Ammon's horn (tissue), 1 donor: ENCODE results near the gene IMMP2L.

Source experiments
- DNase-seq: peaks from one replicate; pipeline ENCODE4 v3.0.0-alpha.2; 2016; ENCODE audit warnings: low spot score

IMMP2L gene

GRCh38 chr7:111098926-111099250 is 463.4 kb downstream of the IMMP2L start:
- DNase-seq = no peak

DNA sequence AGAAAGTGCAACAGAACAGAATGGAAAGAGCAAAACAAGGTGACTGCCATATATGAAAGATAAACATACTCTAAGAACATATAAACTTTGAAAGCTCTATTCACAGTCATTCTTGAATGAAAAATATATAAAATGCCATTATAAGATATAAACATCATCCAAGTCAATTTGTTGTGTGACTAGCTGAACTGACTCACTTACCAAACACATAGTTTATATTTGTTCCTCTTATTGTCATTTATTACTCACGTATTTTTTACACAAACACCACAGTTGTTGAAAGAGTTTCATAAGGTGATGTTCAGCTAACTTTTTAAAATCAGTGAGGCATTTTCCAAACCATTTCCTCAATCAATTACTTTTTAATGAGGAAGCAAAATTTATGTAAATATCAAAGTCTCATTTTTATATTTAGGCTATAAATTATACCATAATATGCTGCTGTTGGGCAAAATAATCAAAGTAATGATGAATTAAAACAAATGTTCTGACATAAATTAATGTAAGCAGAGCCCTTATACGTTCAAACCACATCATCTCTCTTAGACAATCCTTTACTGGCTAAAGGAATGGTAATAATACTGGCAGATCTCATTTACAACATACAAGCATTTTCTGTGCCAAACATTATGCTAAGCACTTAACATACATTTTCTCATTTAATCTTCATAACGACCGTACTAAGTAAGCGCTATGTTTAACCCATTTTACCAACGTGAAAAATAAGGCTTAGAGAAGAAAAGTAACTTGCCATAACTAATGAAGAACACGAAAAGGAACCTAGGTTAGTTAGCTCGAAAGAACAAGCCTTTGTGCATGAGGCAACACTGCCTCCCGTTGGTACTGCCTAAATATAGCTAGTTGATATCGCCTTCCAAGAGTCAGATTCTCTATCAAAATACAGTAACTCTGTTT is 464.0 kb downstream of the IMMP2L start:
- DNase-seq = peak; percentile 80

GRCh38 chr7:111096997-111097396 is 465.3 kb downstream of the IMMP2L start:
- no peak for DNase-seq

- DNase-seq = no peak
Measured at GRCh38 chr7:111094419-111094818, 467.9 kb downstream of the IMMP2L start.

GRCh38 chr7:111093496-111093895 is 468.8 kb downstream of the IMMP2L start:
- DNase-seq = no peak

DNA sequence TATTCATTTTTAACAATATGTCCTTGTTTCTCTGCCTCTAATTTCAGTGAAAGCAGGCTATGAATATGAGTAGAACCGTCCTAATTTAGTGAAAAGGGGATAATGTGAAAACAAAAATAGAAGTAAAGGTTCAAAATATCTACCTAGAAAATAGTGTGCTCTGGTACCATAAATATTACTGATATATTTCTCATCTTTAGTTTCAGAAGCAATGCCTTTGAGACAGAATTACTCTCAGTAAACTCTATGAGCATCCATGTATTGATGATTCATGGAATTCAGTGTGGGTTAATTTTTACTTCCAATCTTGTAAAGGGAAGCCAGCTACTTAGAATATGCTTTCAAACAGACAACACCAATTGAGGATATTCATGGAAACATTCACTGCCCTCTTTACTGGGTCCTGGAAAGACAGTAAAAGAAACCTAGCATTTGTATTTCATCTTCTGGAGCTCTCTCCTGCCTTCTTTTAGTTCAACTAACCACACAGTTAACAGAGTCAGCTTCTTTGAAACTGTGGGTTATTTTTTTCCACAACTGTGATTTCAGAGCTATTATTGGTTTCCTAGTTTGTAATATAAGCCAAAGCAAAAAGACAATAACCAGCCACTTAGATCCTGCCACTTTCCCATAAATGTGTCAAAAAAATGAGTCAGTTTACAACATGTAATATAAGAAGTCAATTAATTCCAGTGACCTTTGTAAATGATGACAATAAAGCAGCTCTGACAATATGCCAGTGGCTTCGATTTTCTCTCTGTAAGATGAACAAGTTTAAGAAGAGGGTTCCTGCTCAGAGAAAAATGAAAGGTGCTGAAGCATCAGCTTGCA is 469.7 kb downstream of the IMMP2L start:
- no peak for DNase-seq

GRCh38 chr7:111091593-111092358 is 470.5 kb downstream of the IMMP2L start:
- DNase-seq = peak; percentile 46

DNA sequence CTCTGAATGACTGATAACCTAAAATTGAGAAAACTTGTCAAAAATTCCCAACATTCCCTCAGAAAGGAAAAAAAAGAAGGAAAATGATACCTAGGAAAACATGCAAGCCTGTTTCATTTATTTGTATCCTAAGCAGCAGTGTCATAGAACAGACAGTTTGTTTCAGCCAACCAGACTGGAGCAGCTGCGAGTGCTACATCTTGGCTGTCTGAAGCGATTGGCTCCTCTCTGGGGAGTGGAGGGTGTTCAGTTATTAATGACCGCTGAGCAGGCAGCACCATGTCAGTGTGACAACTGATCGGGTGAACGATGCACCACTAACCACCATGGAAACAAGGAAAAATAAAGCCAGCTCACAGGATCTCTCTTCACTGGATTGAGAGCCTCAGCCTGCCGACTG is 471.4 kb downstream of the IMMP2L start, which contains the start of gene LRRN3:
Gene LRRN3, plus strand, starts transcription at position 282 of the 400 bp plus-strand sequence. CDS start 31,646 bp downstream, outside the sequence.
- peak; percentile 94 for DNase-seq

- DNase-seq = peak; percentile 60
Measured at GRCh38 chr7:111089822-111090426, 472.4 kb downstream of the IMMP2L start.

- DNase-seq = no peak
Measured at GRCh38 chr7:111088328-111088727, 474.0 kb downstream of the IMMP2L start.

- no peak for DNase-seq
Measured at GRCh38 chr7:111086532-111086931, 475.8 kb downstream of the IMMP2L start.

- no peak for DNase-seq
Measured at GRCh38 chr7:111085356-111085755, 476.9 kb downstream of the IMMP2L start.

DNA sequence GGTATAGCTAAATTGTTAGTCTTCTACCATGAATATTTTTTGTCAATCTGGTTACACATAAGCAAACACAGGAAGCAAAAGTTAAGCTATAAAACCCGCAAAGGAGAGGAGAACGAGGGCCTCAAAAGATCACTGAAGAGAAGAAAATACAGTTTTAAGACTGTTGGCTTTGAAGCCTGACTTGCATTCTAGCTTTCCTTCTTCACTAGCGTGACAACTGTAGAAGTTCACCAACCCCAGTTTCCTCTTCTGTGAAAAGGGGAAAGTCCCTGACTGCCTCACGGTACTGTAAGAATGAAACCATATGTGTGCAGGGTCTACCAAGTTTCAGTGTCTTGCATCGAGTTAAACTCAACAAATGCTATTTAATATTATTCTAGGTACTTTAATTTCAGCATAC is 478.9 kb downstream of the IMMP2L start:
- no peak for DNase-seq

GRCh38 chr7:111082351-111082750 is 479.9 kb downstream of the IMMP2L start:
- peak; percentile 60 for DNase-seq

DNA sequence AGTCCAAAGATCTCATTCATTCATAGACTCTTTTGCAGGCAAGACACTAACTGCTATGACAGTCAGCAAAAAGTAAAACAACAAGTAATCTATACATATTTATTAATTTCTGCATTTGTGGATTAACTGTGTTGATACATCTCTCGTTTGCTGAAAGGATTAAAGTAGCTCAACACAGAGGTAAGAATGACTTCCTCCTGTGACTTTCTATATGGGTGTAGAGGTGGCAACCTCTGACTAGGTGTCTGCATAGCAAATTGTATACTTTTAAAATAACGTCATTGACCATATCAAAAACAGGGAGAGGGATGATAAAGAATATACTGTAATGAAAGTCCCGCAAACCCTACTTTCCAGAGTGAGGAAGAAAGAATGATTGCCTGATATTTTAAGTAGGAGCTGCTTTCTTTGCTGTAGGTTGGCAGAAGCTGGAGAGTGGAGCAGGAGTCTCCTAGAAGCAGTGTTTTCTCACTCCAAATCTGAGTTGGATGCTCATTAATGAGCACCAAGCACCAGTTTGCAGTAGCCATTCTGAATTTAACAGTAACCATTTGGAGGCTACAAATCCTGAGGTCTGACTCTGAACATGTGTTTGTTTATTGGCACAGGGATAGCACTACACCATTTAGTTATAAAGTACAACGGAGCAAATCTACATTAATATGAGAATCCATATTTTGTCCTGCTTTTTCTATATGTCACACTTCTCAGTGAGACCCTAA is 480.6 kb downstream of the IMMP2L start:
- no peak for DNase-seq

- DNase-seq = no peak
Measured at GRCh38 chr7:111080495-111081105, 481.7 kb downstream of the IMMP2L start.

DNA sequence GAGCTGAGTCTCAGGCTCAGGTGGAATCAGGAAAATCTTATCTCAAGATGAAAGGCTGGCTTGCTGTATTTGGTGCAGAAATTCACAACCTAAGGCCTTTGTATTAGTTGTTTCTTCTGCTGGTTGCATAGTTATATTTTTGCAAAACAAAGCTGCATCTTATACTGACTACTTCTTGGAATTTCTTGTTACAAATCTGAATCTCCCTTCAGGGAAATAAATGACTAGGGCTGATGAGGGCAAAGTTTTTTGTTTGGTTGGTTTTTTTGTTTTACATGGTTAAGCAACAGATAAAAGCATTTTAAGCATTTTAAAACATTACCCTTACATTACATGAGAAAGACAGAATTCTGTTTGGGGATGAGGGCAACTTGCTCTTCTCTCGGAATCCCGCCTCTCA is 485.3 kb downstream of the IMMP2L start:
- DNase-seq = no peak

DNA sequence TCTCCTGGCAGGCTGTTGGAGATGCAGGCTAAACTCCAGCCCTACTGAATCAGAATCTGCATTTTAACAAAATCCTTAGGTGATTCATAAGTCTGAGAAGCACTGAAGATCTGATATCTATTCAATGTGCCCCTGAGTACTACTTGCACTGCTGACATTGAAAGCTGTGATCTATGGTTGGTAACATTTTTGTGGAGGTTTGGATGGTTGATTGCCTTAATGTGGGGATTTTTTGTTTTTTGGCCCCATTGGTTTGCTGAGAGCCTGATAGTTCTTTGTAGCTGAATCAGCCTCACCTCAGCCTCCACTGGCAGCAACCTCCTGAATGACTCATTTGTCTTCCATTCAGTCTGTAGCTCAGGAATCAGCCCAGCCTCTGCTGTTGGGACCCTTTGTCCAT is 486.1 kb downstream of the IMMP2L start:
- DNase-seq = no peak

- DNase-seq = no peak
Measured at GRCh38 chr7:111075498-111075897, 486.8 kb downstream of the IMMP2L start.

DNA sequence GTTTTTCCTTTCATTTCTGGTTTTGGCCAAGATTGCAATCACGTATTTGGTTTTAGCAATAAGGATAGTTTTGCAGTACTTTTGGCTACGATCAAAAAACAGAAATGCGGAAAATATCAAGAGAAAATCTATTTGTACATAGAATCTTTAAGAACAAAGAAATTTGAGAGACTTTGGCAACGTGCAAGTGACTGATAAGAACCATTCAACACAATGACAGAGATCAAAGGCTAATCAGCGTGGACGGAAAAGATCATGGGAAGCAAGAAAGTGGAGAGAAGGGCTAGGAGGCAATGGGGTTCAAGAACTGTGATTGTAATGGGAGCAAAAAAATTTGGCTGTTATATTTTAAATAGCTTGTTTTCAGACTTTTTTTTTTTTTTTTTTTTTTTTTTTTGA is 487.5 kb downstream of the IMMP2L start:
- no peak for DNase-seq
